Measurements from ENCODE around the gene ABCC9. TPM values are rescaled to one million over a fixed set of nuclear protein-coding genes. Genes with fewer than 3 reads are reported as not detected.

ABCC9 gene
- polyA plus RNA-seq, 1 of the 3 experiments (the other 2 are of a cell fraction) = 0.02 TPM

- Histone ChIP-seq H3K9me3 (no peaks in the 10 kb centered on the region), H3K4me2 (no peak overlapping the region), H4K20me1 (ENCODE audit: insufficient read depth) (no peaks in the 10 kb centered on the region), H3F3A (replicated peaks; ENCODE audit: insufficient read depth) (no peaks in the 10 kb centered on the region), H3K4me3 (ENCODE audit: low read depth in 2 of 2, low read length in 1 of 2) (no peak overlapping the region; a peak in 1 of 4 replicates), H3K27ac (ENCODE audit: low read depth in 2 of 2, low read length in 1 of 2) (no peak overlapping the region), H3K9me2 (no peaks in the 10 kb centered on the region), H3K36me3 (replicated peaks in 1 of 2; ENCODE audit: control insufficient read depth in 1 of 2, insufficient read depth in 2 of 2, low read length in 1 of 2) (no peaks in the 10 kb centered on the region), H3K4me1 (ENCODE audit: control insufficient read depth in 1 of 2, insufficient read depth in 2 of 2, low read depth in 1 of 2, low read length in 1 of 2) (no peaks in the 10 kb centered on the region), H2AFZ (ENCODE audit: low read depth) (no peak overlapping the region), H3K27me3 (ENCODE audit: insufficient read depth) (peaks cover 8% of the 10 kb centered on the region; the same call in 1 of the 2 replicates), H3K79me2 (ENCODE audit: insufficient read depth) (no peaks in the 10 kb centered on the region), H3K9ac (no peak overlapping the region)
- TF ChIP-seq CTCF (IDR thresholded peaks at IDR 0.05) (peak; percentile 77), SMC3 (IDR thresholded peaks at IDR 0.05; ENCODE audit: low read depth, low read length) (peak; percentile 63), NFIC (IDR thresholded peaks at IDR 0.05; ENCODE audit: borderline replicate concordance) (no peak), RFX5 (IDR thresholded peaks at IDR 0.05; ENCODE audit: low read length) (no peak), MXI1 (IDR thresholded peaks at IDR 0.05; ENCODE audit: low read depth, low read length) (no peak), RAD21 (IDR thresholded peaks at IDR 0.05; ENCODE audit: low read length) (peak; percentile 79), USF2 (IDR thresholded peaks at IDR 0.05; ENCODE audit: borderline replicate concordance, low read depth, low read length) (no peak)
- POLR2A ChIA-PET = no interaction called here
- CTCF ChIA-PET = interaction anchor here (0.5 to 5.1 kb wide), 51 partner anchors 8 to 719 kb away, joined by 3 to 143 read pairs (median 4); partner anchors contain the start of gene KCNJ8
- DNase-seq = peak; percentile 33
- WGBS (ENCODE audit: low lambda C conversion rate) = 22% methylated on average over 5 of the region's 5 CpGs
These were observed 48.7 kb upstream of the ABCC9 start for GRCh38 chr12:21989819-21990412.

GRCh38 chr12:21988619-21989018 is 47.4 kb upstream of the ABCC9 start:
- Histone ChIP-seq H3K27ac (ENCODE audit: low read depth in 2 of 2, low read length in 1 of 2) (no peak overlapping the region), H3K27me3 (ENCODE audit: insufficient read depth) (peaks cover 8% of the 10 kb centered on the region; the same call in 1 of the 2 replicates), H3K36me3 (replicated peaks in 1 of 2; ENCODE audit: control insufficient read depth in 1 of 2, insufficient read depth in 2 of 2, low read length in 1 of 2) (no peaks in the 10 kb centered on the region), H3K4me1 (ENCODE audit: control insufficient read depth in 1 of 2, insufficient read depth in 2 of 2, low read depth in 1 of 2, low read length in 1 of 2) (no peaks in the 10 kb centered on the region), H3K9ac (no peak overlapping the region), H3K4me2 (no peak overlapping the region), H3K4me3 (ENCODE audit: low read depth in 2 of 2, low read length in 1 of 2) (no peak overlapping the region), H3K9me3 (no peaks in the 10 kb centered on the region), H3F3A (replicated peaks; ENCODE audit: insufficient read depth) (no peaks in the 10 kb centered on the region), H3K79me2 (ENCODE audit: insufficient read depth) (no peaks in the 10 kb centered on the region), H4K20me1 (ENCODE audit: insufficient read depth) (no peaks in the 10 kb centered on the region), H3K9me2 (no peaks in the 10 kb centered on the region), H2AFZ (ENCODE audit: low read depth) (no peak overlapping the region)
- WGBS (ENCODE audit: low lambda C conversion rate) = 33% methylated on average over 1 of the region's 1 CpG
- POLR2A ChIA-PET = no interaction called here
- DNase-seq = no peak
- TF ChIP-seq RFX5 (IDR thresholded peaks at IDR 0.05; ENCODE audit: low read length) (no peak), JUND (IDR thresholded peaks at IDR 0.05) (no peak), GATA2 (CRISPR knock-in tag; IDR thresholded peaks at IDR 0.05) (no peak), FOXJ3 (CRISPR knock-in tag; IDR thresholded peaks at IDR 0.05) (no peak), CTCF (IDR thresholded peaks at IDR 0.05) (no peak), MAX (IDR thresholded peaks at IDR 0.05; ENCODE audit: low read depth) (no peak), GABPA (IDR thresholded peaks at IDR 0.05; ENCODE audit: low read depth) (no peak)
- CTCF ChIA-PET = interaction anchor here (1.3 to 5.1 kb wide), 6 partner anchors 20 to 291 kb away, joined by 3 to 143 read pairs (median 15); partner anchors contain the start of gene KCNJ8
